ENCODE results near the gene GNLY. TPM values are rescaled to one million over a fixed set of nuclear protein-coding genes. Genes with fewer than 3 reads are reported as not detected.

GNLY gene
- total RNA-seq, 1 experiment from 2014 or later: not detected

DNA sequence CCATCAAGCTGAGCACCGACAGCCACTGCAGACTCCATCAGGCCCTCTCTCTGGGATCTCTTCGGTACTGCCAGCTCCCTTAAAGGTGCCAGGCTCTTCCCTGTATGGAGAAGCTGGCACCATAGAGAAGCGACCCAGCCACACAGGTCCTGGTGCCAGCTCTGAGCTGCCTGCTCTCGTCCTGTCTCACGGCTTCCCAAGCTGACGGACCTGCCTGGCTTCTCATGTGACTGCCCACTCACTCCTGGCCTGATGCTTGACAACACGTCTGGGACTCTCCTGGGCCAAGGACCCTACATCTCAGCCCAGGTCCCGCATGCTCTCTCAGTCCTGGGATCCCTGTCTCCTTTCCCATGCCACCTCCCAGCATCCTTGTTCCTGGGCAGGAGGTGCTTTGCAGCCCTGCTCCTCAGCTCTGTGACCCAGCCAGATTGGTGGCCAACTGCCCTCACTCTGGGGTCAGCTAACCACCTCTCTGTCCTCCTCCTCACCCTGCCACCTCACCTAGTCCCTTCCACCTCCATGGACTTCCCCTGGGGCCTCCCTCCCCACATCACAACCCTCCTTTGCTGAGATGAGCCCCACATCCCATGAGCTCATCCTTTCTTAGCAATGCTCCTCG is 47.2 kb downstream of the GNLY start:
- POLR2A ChIA-PET: interaction anchor here (0.6 kb wide), 1 partner anchor 66 kb away, joined by 4 read pairs; no protein-coding TSS in a partner anchor
- Histone ChIP-seq H3K4me3 (ENCODE audit: low read depth, low read length) (no peak overlapping the region), H3K9me3 (no peaks in the 10 kb centered on the region), H3K36me3 (ENCODE audit: control insufficient read depth, insufficient read depth, low read length) (no peaks in the 10 kb centered on the region), H3K27me3 (replicated peaks; ENCODE audit: control insufficient read depth, insufficient read depth, low read length) (peaks cover 7% of the 10 kb centered on the region), H3K4me1 (no peaks in the 10 kb centered on the region)
- Mint-ChIP-seq H3K4me3 (ENCODE audit: unreplicated experiment) (no peak overlapping the region), H3K27me3 (ENCODE audit: insufficient read depth, unreplicated experiment) (peaks cover 33% of the 10 kb centered on the region), H3K4me1 (ENCODE audit: low read depth, unreplicated experiment) (no peaks in the 10 kb centered on the region), H3K36me3 (ENCODE audit: insufficient read depth, unreplicated experiment) (no peaks in the 10 kb centered on the region), H3K27ac (ENCODE audit: unreplicated experiment) (no peak overlapping the region), H3K9me3 (ENCODE audit: unreplicated experiment) (no peaks in the 10 kb centered on the region)
- no peak for DNase-seq
- no TSS peak for BruUV-seq (replicated peaks)
- intact Hi-C loops (cut with micrococcal nuclease; ENCODE audit: unreplicated experiment): no loop called here
- CTCF ChIA-PET: interaction anchor here (0.9 to 1.4 kb wide), 3 partner anchors 10 to 17 kb away, joined by 3 to 6 read pairs (median 5); no protein-coding TSS in a partner anchor
- TF ChIP-seq, protein P1, sequence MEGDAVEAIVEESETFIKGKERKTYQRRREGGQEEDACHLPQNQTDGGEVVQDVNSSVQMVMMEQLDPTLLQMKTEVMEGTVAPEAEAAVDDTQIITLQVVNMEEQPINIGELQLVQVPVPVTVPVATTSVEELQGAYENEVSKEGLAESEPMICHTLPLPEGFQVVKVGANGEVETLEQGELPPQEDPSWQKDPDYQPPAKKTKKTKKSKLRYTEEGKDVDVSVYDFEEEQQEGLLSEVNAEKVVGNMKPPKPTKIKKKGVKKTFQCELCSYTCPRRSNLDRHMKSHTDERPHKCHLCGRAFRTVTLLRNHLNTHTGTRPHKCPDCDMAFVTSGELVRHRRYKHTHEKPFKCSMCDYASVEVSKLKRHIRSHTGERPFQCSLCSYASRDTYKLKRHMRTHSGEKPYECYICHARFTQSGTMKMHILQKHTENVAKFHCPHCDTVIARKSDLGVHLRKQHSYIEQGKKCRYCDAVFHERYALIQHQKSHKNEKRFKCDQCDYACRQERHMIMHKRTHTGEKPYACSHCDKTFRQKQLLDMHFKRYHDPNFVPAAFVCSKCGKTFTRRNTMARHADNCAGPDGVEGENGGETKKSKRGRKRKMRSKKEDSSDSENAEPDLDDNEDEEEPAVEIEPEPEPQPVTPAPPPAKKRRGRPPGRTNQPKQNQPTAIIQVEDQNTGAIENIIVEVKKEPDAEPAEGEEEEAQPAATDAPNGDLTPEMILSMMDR (IDR thresholded peaks at IDR 0.05; ENCODE audit: insufficient read depth in 1 of 2, low read depth in 1 of 2, low read length in 1 of 2, severe bottlenecking in 1 of 2, unreplicated experiment in 1 of 2): no peak

DNA sequence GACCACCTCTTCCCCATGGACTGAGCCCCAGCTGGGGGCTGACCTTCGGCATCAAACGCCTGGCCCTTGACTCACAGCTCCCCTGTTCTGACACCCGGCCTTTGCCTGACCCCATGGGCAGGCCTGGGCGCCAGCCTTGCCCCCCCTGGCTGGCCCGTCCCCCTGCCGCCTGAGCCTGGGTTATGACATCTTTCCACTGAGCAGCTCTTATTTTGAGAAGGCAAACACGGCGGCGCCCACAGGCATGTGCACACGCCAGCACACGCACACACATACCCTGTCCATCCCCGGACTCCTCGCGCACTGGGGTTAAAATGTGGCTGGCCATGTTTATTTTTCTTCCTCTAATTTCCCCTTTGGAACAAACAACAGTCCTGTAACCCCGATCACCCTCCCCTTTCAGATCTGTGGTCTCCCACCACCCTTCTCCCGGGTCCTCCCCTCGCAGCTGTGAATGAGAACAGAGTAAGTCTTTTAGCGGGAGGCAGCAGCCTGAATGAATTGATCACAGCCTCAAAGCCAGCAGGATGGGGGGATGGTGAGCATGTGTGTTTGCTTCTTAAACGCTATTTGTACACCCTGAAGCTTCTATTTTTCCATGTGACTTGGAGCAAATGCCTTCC is 47.8 kb downstream of the GNLY start:
- no peak overlapping the region for H3K27ac Mint-ChIP-seq (ENCODE audit: unreplicated experiment)
- H3K9me3 Mint-ChIP-seq (ENCODE audit: unreplicated experiment): no peaks in the 10 kb centered on the region
- Histone ChIP-seq H3K4me1 (no peaks in the 10 kb centered on the region), H3K9me3 (no peaks in the 10 kb centered on the region), H3K27me3 (replicated peaks; ENCODE audit: control insufficient read depth, insufficient read depth, low read length) (peaks cover 4% of the 10 kb centered on the region), H3K4me3 (ENCODE audit: low read depth, low read length) (no peak overlapping the region), H3K36me3 (ENCODE audit: control insufficient read depth, insufficient read depth, low read length) (no peaks in the 10 kb centered on the region)
- TF ChIP-seq, protein P1 (IDR thresholded peaks at IDR 0.05; ENCODE audit: insufficient read depth in 1 of 2, low read depth in 1 of 2, low read length in 1 of 2, severe bottlenecking in 1 of 2, unreplicated experiment in 1 of 2): no peak
- H3K36me3 Mint-ChIP-seq (ENCODE audit: insufficient read depth, unreplicated experiment): no peaks in the 10 kb centered on the region
- no peak for DNase-seq
- H3K27me3 Mint-ChIP-seq (ENCODE audit: insufficient read depth, unreplicated experiment): peaks cover 29% of the 10 kb centered on the region
- ChIA-PET POLR2A (interaction anchor here (0.6 kb wide), 1 partner anchor 67 kb away, joined by 4 read pairs; no protein-coding TSS in a partner anchor), CTCF (interaction anchor here (0.9 to 1.4 kb wide), 3 partner anchors 9 to 17 kb away, joined by 3 to 6 read pairs (median 5); no protein-coding TSS in a partner anchor)
- no peak overlapping the region for H3K4me3 Mint-ChIP-seq (ENCODE audit: unreplicated experiment)
- H3K4me1 Mint-ChIP-seq (ENCODE audit: low read depth, unreplicated experiment): no peaks in the 10 kb centered on the region
- intact Hi-C loops (cut with micrococcal nuclease; ENCODE audit: unreplicated experiment): no loop called here
- BruUV-seq (replicated peaks): no TSS peak

- no peak for DNase-seq
- Histone ChIP-seq H3K4me1 (no peaks in the 10 kb centered on the region), H3K9me3 (no peaks in the 10 kb centered on the region), H3K36me3 (ENCODE audit: control insufficient read depth, insufficient read depth, low read length) (no peaks in the 10 kb centered on the region), H3K27me3 (replicated peaks; ENCODE audit: control insufficient read depth, insufficient read depth, low read length) (peaks cover 3% of the 10 kb centered on the region), H3K4me3 (ENCODE audit: low read depth, low read length) (no peak overlapping the region)
- ChIA-PET POLR2A (no interaction called here), CTCF (no interaction called here)
- Mint-ChIP-seq H3K4me1 (ENCODE audit: low read depth, unreplicated experiment) (no peaks in the 10 kb centered on the region), H3K36me3 (ENCODE audit: insufficient read depth, unreplicated experiment) (no peaks in the 10 kb centered on the region), H3K27ac (ENCODE audit: unreplicated experiment) (no peak overlapping the region), H3K9me3 (ENCODE audit: unreplicated experiment) (no peaks in the 10 kb centered on the region), H3K27me3 (ENCODE audit: insufficient read depth, unreplicated experiment) (peaks cover 32% of the 10 kb centered on the region), H3K4me3 (ENCODE audit: unreplicated experiment) (no peak overlapping the region)
- TF ChIP-seq, protein P1 (IDR thresholded peaks at IDR 0.05; ENCODE audit: insufficient read depth in 1 of 2, low read depth in 1 of 2, low read length in 1 of 2, severe bottlenecking in 1 of 2, unreplicated experiment in 1 of 2): no peak
- BruUV-seq (replicated peaks): no TSS peak
- intact Hi-C loops (cut with micrococcal nuclease; ENCODE audit: unreplicated experiment): no loop called here
Measured at GRCh38 chr2:85743304-85743978, 49.3 kb downstream of the GNLY start.
